Naive thymus-derived CD4-positive, alpha-beta T cell (primary cell): ENCODE data around the gene SNRK. TPM values are rescaled to one million over a fixed set of nuclear protein-coding genes. Genes with fewer than 3 reads are reported as not detected.

Experiments
- ATAC-seq: fragments of 150-1000 bp; cut with Tn5 transposase; 2 replicates; pipeline ENCODE4 v1.10.0; 2021; ENCODE audit warnings: mild to moderate bottlenecking, moderate library complexity
- CTCF ChIA-PET: fragments of 350-600 bp; sonication (Branson Sonifier 250); formaldehyde crosslinking; loops from one replicate; lab custom pipeline; 2021; ENCODE audit warnings: antibody characterized with exemption; lab: Charles Lee
- POLR2A ChIA-PET: fragments of 350-600 bp; sonication (Branson Sonifier 250); formaldehyde crosslinking; loops from one replicate; lab custom pipeline; 2021; ENCODE audit warnings: antibody characterized with exemption, inconsistent platforms; lab: Charles Lee
- DNase-seq, 9 donors: peaks; one replicate each; pipeline versions ENCODE4 v3.0.0 to v3.0.0-alpha.2; 2020 to 2022; ENCODE audit warnings: mixed read lengths in 1 of 9
- H3K27ac ChIP-seq: one replicate; pipeline ENCODE4 v1.7.0; 2013; ENCODE audit warnings: mild to moderate bottlenecking, low read depth, low read length, moderate library complexity
- H3K27me3 ChIP-seq, 2 donors: one replicate each; pipeline ENCODE4 v1.7.0; 2013; ENCODE audit warnings: low read length in 2 of 2, mild to moderate bottlenecking in 2 of 2, moderate library complexity in 2 of 2; ENCODE audit not compliant: control insufficient read depth in 2 of 2, insufficient read depth in 2 of 2
- H3K36me3 ChIP-seq, 3 experiments: 1 replicate in 2 of 3; 2 replicates in 1 of 3; pipeline ENCODE4 v1.7.0; 2013; ENCODE audit warnings: low read length in 3 of 3, mild to moderate bottlenecking in 3 of 3, moderate library complexity in 1 of 3; ENCODE audit not compliant: insufficient read depth in 3 of 3, control insufficient read depth in 2 of 3
- H3K4me1 ChIP-seq, 2 donors: one replicate each; pipeline ENCODE4 v1.7.0; 2013; ENCODE audit warnings: low read length in 2 of 2, mild to moderate bottlenecking in 2 of 2, moderate library complexity in 1 of 2; ENCODE audit not compliant: control insufficient read depth in 2 of 2, insufficient read depth in 2 of 2
- H3K4me3 ChIP-seq: 2 replicates; pipeline ENCODE4 v1.7.0; 2013; ENCODE audit warnings: mild to moderate bottlenecking, low read length
- H3K9me3 ChIP-seq, 3 experiments: 1 replicate in 2 of 3; 2 replicates in 1 of 3; pipeline ENCODE4 v1.7.0; 2013; ENCODE audit warnings: low read length in 3 of 3; ENCODE audit not compliant: control insufficient read depth in 2 of 3
- H3K27ac Mint-ChIP-seq, 9 donors: one replicate each; pipeline ENCODE4 v1.8.0; 2020 to 2022; ENCODE audit warnings: mixed read lengths in 9 of 9, mild to moderate bottlenecking in 8 of 9, moderate library complexity in 5 of 9, inconsistent platforms in 2 of 9
- H3K27me3 Mint-ChIP-seq, 5 donors: one replicate each; pipeline ENCODE4 v1.8.0; 2021 to 2022; ENCODE audit warnings: mixed read lengths in 5 of 5, mild to moderate bottlenecking in 1 of 5
- H3K36me3 Mint-ChIP-seq, 5 donors: one replicate each; pipeline ENCODE4 v1.8.0; 2020 to 2022; ENCODE audit warnings: mixed read lengths in 5 of 5, mild to moderate bottlenecking in 3 of 5, inconsistent platforms in 1 of 5
- H3K4me1 Mint-ChIP-seq, 7 donors: one replicate each; pipeline ENCODE4 v1.8.0; 2020 to 2022; ENCODE audit warnings: mixed read lengths in 7 of 7, mild to moderate bottlenecking in 3 of 7, inconsistent platforms in 1 of 7
- H3K4me3 Mint-ChIP-seq, 10 donors: one replicate each; pipeline ENCODE4 v1.8.0; 2020 to 2022; ENCODE audit warnings: mild to moderate bottlenecking in 10 of 10, mixed read lengths in 10 of 10, moderate library complexity in 6 of 10, inconsistent platforms in 2 of 10
- H3K9me3 Mint-ChIP-seq, 11 donors: one replicate each; pipeline ENCODE4 v1.8.0; 2020 to 2022; ENCODE audit warnings: mixed read lengths in 11 of 11, mild to moderate bottlenecking in 4 of 11, inconsistent platforms in 1 of 11, moderate library complexity in 1 of 11
- intact Hi-C, 2 donors: fragments of 100-400 bp; cut with micrococcal nuclease; formaldehyde crosslinking; loops; one replicate each; pipeline ENCODE4 v1.15.1; 2023
- polyA plus RNA-seq, 2 donors: library from polyadenylated mRNA; unstranded; fragments of 300-500 nt; fragmentation: Illumina TruSeq; gene quantifications; one replicate each; pipeline ENCODE4 v1.2.3, GENCODE V29; 2021
- total RNA-seq, 6 experiments: library from RNA in 5 of 6; stranded (reverse) in 5 of 6; gene quantifications; 1 replicate in 5 of 6; 2 replicates in 1 of 6; pipeline ENCODE4 v1.2.3 and lab custom pipeline; 2021 to 2026

SNRK gene
- total and polyA plus RNA-seq, 7 experiments from 2014 or later = 63.4 to 176 (median 115) TPM

GRCh38 chr3:43364494-43364893, 78.2 kb downstream of the SNRK start:
- Histone ChIP-seq H3K27me3 (no peaks in the 10 kb centered on the region), H3K4me1 (no peaks in the 10 kb centered on the region), H3K36me3 (no peaks in the 10 kb centered on the region), H3K27ac (no peak overlapping the region), H3K9me3 (no peaks in the 10 kb centered on the region), H3K4me3 (no peak overlapping the region)
- intact Hi-C loops = no loop called here
- Mint-ChIP-seq H3K4me3 (no peak overlapping the region), H3K27ac (peak overlapping the region in 2 of 9 donors; percentile 12 to 70), H3K27me3 (no peaks in the 10 kb centered on the region), H3K4me1 (peaks cover 0 to 5% (median 0%) of the 10 kb centered on the region in 7 donors), H3K36me3 (peaks cover 0 to 11% (median 1%) of the 10 kb centered on the region in 5 donors), H3K9me3 (peaks cover 0 to 2% (median 0%) of the 10 kb centered on the region in 11 donors)
- ChIA-PET POLR2A (no interaction called here), CTCF (no interaction called here)
- ATAC-seq (no peak), DNase-seq (no peak)

GRCh38 chr3:43364926-43365325, 78.6 kb downstream of the SNRK start:
- DNase-seq (no peak), ATAC-seq (no peak)
- intact Hi-C loops = no loop called here
- Histone ChIP-seq H3K4me1 (peaks cover 0 to 1% of the 10 kb centered on the region in 2 donors), H3K9me3 (no peaks in the 10 kb centered on the region), H3K36me3 (no peaks in the 10 kb centered on the region), H3K27ac (no peak overlapping the region), H3K27me3 (no peaks in the 10 kb centered on the region), H3K4me3 (no peak overlapping the region)
- Mint-ChIP-seq H3K4me1 (peaks cover 0 to 5% (median 0%) of the 10 kb centered on the region in 7 donors), H3K4me3 (no peak overlapping the region), H3K27me3 (no peaks in the 10 kb centered on the region), H3K9me3 (no peaks in the 10 kb centered on the region), H3K36me3 (peaks cover 0 to 11% (median 0%) of the 10 kb centered on the region in 5 donors), H3K27ac (peak overlapping the region in 1 of 9 donors; percentile 12)
- POLR2A ChIA-PET = no interaction called here
- CTCF ChIA-PET = no interaction called here

GRCh38 chr3:43365601-43366305, 79.4 kb downstream of the SNRK start:
- Mint-ChIP-seq H3K27me3 (no peaks in the 10 kb centered on the region), H3K27ac (peak overlapping the region in 3 of 9 donors; percentile 14 to 57 (median 54)), H3K9me3 (no peaks in the 10 kb centered on the region), H3K4me1 (peaks cover 0 to 6% (median 0%) of the 10 kb centered on the region in 7 donors), H3K4me3 (no peak overlapping the region), H3K36me3 (peaks cover 0 to 11% (median 0%) of the 10 kb centered on the region in 5 donors)
- H3K36me3 ChIP-seq = no peaks in the 10 kb centered on the region
- H3K4me3 ChIP-seq = no peak overlapping the region
- H3K4me1 ChIP-seq = peaks cover 0 to 5% of the 10 kb centered on the region in 2 donors
- CTCF ChIA-PET = interaction anchor here (0.9 kb wide), 1 partner anchor 142 kb away, joined by 3 read pairs; no protein-coding TSS in a partner anchor
- intact Hi-C loops = no loop called here
- no peak overlapping the region for H3K27ac ChIP-seq
- DNase-seq (no peak), ATAC-seq (no peak)
- no peaks in the 10 kb centered on the region for H3K27me3 ChIP-seq
- POLR2A ChIA-PET = interaction anchor here (1.0 kb wide), 1 partner anchor 10 kb away, joined by 3 read pairs; no protein-coding TSS in a partner anchor
- no peaks in the 10 kb centered on the region for H3K9me3 ChIP-seq

DNA sequence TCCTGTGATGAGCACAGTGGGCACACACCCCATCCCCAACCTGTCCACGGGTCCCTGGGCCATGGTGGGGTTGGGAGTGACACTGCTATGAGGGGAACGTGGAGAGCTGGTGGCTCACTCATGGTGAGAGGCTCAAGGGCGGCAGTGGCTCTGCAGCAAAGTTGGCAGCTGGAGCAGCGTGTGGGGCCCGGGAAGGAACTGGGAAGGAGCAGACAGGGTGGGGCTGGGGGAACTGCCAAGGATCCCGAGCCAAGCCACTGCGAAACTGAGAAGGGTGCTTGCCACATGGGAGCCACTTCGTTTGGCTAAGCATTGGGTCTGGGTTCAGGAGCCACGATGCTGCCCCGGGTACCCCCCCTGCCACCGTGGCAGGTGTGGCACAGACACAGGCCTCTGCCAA, 80.1 kb downstream of the SNRK start:
- Mint-ChIP-seq H3K4me1 (peaks cover 0 to 6% (median 0%) of the 10 kb centered on the region in 7 donors), H3K4me3 (no peak overlapping the region), H3K27me3 (no peaks in the 10 kb centered on the region), H3K9me3 (no peaks in the 10 kb centered on the region), H3K27ac (peak overlapping the region in 2 of 9 donors; percentile 14 to 21), H3K36me3 (peaks cover 0 to 11% (median 0%) of the 10 kb centered on the region in 5 donors)
- no peak overlapping the region for H3K4me3 ChIP-seq
- CTCF ChIA-PET = interaction anchor here (0.9 kb wide), 1 partner anchor 143 kb away, joined by 3 read pairs; no protein-coding TSS in a partner anchor
- no peaks in the 10 kb centered on the region for H3K9me3 ChIP-seq
- DNase-seq = no peak
- no peak for ATAC-seq
- no peaks in the 10 kb centered on the region for H3K27me3 ChIP-seq
- no peak overlapping the region for H3K27ac ChIP-seq
- intact Hi-C loops = no loop called here
- no peaks in the 10 kb centered on the region for H3K36me3 ChIP-seq
- H3K4me1 ChIP-seq = peaks cover 0 to 9% of the 10 kb centered on the region in 2 donors
- POLR2A ChIA-PET = interaction anchor here (1.0 kb wide), 1 partner anchor 9 kb away, joined by 3 read pairs; no protein-coding TSS in a partner anchor

DNA sequence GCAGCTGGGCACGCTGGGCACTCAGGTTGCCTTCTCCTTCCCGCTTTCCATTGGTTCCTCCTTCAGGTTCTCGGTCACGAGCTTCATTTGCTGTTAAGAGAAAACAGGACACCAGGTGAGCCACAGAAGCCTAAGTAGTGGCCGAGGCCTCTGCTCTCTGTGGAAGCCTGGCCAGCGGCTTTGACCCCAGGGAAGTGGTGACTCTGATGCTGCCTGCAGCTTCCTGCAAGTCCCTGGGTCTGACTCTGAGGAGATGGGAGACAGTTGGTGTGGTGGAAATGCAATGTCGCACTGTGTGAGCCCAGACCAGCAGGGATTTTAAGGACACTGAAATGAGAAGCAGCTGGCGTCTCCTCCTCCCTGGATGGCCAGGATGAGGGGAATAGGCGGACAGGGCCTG, 80.5 kb downstream of the SNRK start:
- Mint-ChIP-seq H3K4me3 (no peak overlapping the region), H3K9me3 (no peaks in the 10 kb centered on the region), H3K36me3 (peaks cover 0 to 11% (median 0%) of the 10 kb centered on the region in 5 donors), H3K4me1 (peaks cover 0 to 6% (median 0%) of the 10 kb centered on the region in 7 donors), H3K27me3 (no peaks in the 10 kb centered on the region), H3K27ac (peak overlapping the region in 1 of 9 donors; percentile 14)
- ATAC-seq = no peak
- Histone ChIP-seq H3K4me1 (peaks cover 0 to 14% of the 10 kb centered on the region in 2 donors), H3K27ac (no peak overlapping the region), H3K36me3 (no peaks in the 10 kb centered on the region), H3K4me3 (no peak overlapping the region), H3K27me3 (no peaks in the 10 kb centered on the region), H3K9me3 (no peaks in the 10 kb centered on the region)
- intact Hi-C loops = no loop called here
- DNase-seq = no peak
- ChIA-PET CTCF (interaction anchor here (0.9 kb wide), 1 partner anchor 143 kb away, joined by 3 read pairs; no protein-coding TSS in a partner anchor), POLR2A (interaction anchor here (1.0 kb wide), 1 partner anchor 9 kb away, joined by 3 read pairs; no protein-coding TSS in a partner anchor)

DNA sequence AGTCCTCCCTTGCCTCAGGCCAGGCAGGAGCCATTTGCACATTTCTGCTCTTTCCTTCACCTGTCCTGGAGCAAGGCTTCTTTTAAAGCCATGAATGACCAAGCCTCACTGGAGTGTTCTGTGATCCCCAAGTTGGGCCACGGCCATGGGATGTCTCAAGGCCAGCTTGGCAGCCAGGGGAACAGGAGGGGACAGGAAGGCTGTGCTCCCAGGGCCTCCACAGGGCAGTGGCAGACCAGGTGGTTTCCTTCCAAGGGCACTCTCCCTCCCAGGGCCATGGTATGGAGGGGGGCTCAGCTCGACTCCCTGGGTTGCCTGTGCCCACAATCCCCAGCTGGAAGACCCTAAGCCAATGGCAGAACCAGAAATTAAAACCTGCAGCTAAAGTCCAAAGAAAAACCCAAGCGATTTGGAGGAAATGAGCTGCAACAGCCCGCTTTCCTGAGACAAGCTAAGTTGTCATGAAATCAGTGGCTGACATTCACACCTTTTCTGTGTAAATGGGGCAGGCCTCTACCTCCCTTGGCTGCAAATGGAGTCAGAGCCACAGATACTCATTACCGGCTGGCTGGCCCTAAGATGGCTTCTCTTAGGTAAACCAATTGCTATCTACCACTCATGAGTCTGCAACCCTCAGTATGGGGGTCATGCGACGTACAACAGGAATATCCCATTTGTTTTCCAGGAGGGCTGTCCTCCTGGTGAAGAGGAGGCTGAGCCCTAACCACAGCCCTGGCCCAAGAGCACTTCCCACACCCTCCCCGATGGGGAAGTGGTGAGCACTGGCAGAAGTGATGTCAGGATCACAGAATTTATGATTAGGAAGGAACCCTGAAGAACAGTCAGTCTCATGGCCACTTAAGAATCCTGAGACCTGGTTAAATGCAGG, 83.3 kb downstream of the SNRK start:
- H3K36me3 Mint-ChIP-seq = peaks cover 0 to 6% (median 0%) of the 10 kb centered on the region in 5 donors
- no peak overlapping the region for H3K27ac ChIP-seq
- no peak for DNase-seq

More for the DNA sequence above, 83.3 kb downstream of the SNRK start:
- Histone ChIP-seq H3K4me3 (no peak overlapping the region), H3K36me3 (no peaks in the 10 kb centered on the region), H3K27me3 (no peaks in the 10 kb centered on the region), H3K9me3 (no peaks in the 10 kb centered on the region), H3K4me1 (peaks cover 0 to 21% of the 10 kb centered on the region in 2 donors)
- Mint-ChIP-seq H3K27ac (peak overlapping the region in 2 of 9 donors; percentile 13 to 62), H3K4me1 (peaks cover 0 to 11% (median 0%) of the 10 kb centered on the region in 7 donors), H3K4me3 (no peak overlapping the region), H3K9me3 (peaks cover 0 to 3% (median 0%) of the 10 kb centered on the region in 11 donors), H3K27me3 (no peaks in the 10 kb centered on the region)
- ATAC-seq = peak; percentile 66
- ChIA-PET CTCF (interaction anchor here (0.9 kb wide), 1 partner anchor 9 kb away, joined by 3 read pairs; no protein-coding TSS in a partner anchor), POLR2A (interaction anchor here (0.6 to 1.2 kb wide), 4 partner anchors 11 to 146 kb away, joined by 3 to 4 read pairs (median 3); no protein-coding TSS in a partner anchor)
- intact Hi-C loops = no loop called here
